Nephron (organoid): ENCODE measurements around the gene TRIM28.

ENCODE experiments used
- H3K27ac Mint-ChIP-seq, 3 experiments: 2 replicates each; pipeline ENCODE4 v1.8.0; 2020; ENCODE audit warnings: mixed read lengths in 3 of 3, mild to moderate bottlenecking in 2 of 3, moderate library complexity in 1 of 3
- H3K27me3 Mint-ChIP-seq: 2 replicates; pipeline ENCODE4 v1.8.0; 2021; ENCODE audit warnings: low read depth, mild to moderate bottlenecking, moderate library complexity, mixed read lengths
- H3K36me3 Mint-ChIP-seq: 2 replicates; pipeline ENCODE4 v1.8.0; 2020; ENCODE audit warnings: low read depth, mixed read lengths
- H3K4me1 Mint-ChIP-seq: 2 replicates; pipeline ENCODE4 v1.8.0; 2020; ENCODE audit warnings: mixed read lengths
- H3K4me3 Mint-ChIP-seq, 3 experiments: 2 replicates each; pipeline ENCODE4 v1.8.0; 2020; ENCODE audit warnings: mild to moderate bottlenecking in 3 of 3, mixed read lengths in 3 of 3, moderate library complexity in 2 of 3
- H3K9me3 Mint-ChIP-seq: 2 replicates; pipeline ENCODE4 v1.8.0; 2020; ENCODE audit warnings: mixed read lengths
- CTCF ChIP-seq, 3 experiments: fragments of 200-600 bp; sonication (generic); IDR thresholded peaks; one replicate each; pipeline ENCODE4 v1.5.0; 2021; ENCODE audit warnings: antibody characterized with exemption in 3 of 3; ENCODE audit not compliant: unreplicated experiment in 3 of 3

Gene TRIM28

GRCh38 chr19:58563034-58563573 lies 19.2 kb downstream of the TRIM28 start:
- Mint-ChIP-seq H3K36me3 (peaks cover 4% of the 10 kb centered on the region), H3K9me3 (no peaks in the 10 kb centered on the region), H3K4me3 (no peak overlapping the region), H3K4me1 (peaks cover 5% of the 10 kb centered on the region), H3K27ac (peak overlapping the region in 1 of 3 experiments; percentile 8), H3K27me3 (no peaks in the 10 kb centered on the region)
- TF ChIP-seq CTCF (IDR thresholded peaks at IDR 0.05; ENCODE audit: unreplicated experiment in 3 of 3): no peak

GRCh38 chr19:58563823-58564222 lies 20.0 kb downstream of the TRIM28 start:
- Mint-ChIP-seq H3K36me3 (peaks cover 4% of the 10 kb centered on the region), H3K4me3 (peak overlapping the region in 1 of 3 experiments; percentile 57), H3K27me3 (no peaks in the 10 kb centered on the region), H3K4me1 (peaks cover 5% of the 10 kb centered on the region), H3K27ac (peak overlapping the region in 2 of 3 experiments; percentile 8 to 37), H3K9me3 (no peaks in the 10 kb centered on the region)
- no peak for TF ChIP-seq CTCF (IDR thresholded peaks at IDR 0.05; ENCODE audit: unreplicated experiment in 3 of 3)

- no peak for TF ChIP-seq CTCF (IDR thresholded peaks at IDR 0.05; ENCODE audit: unreplicated experiment in 3 of 3)
- Mint-ChIP-seq H3K4me1 (peaks cover 2% of the 10 kb centered on the region), H3K9me3 (no peaks in the 10 kb centered on the region)
These were observed 23.1 kb downstream of the TRIM28 start for GRCh38 chr19:58566989-58567388.

GRCh38 chr19:58568453-58569130 lies 24.7 kb downstream of the TRIM28 start:
- Mint-ChIP-seq H3K4me3 (peak overlapping the region in 2 of 3 experiments; percentile 41 to 48), H3K36me3 (peaks cover 10% of the 10 kb centered on the region), H3K9me3 (no peaks in the 10 kb centered on the region), H3K27ac (peak overlapping the region in 1 of 3 experiments; percentile 48), H3K4me1 (peaks cover 11% of the 10 kb centered on the region), H3K27me3 (no peaks in the 10 kb centered on the region)
- TF ChIP-seq CTCF (IDR thresholded peaks at IDR 0.05; ENCODE audit: unreplicated experiment in 3 of 3): no peak

More at GRCh38 chr19:58566989-58567388, 23.1 kb downstream of the TRIM28 start:
- no peak overlapping the region for H3K4me3 Mint-ChIP-seq
- H3K27ac Mint-ChIP-seq: no peak overlapping the region
- H3K36me3 Mint-ChIP-seq: peaks cover 8% of the 10 kb centered on the region
- H3K27me3 Mint-ChIP-seq: no peaks in the 10 kb centered on the region

- no peak overlapping the region for H3K27ac Mint-ChIP-seq
- H3K9me3 Mint-ChIP-seq: no peaks in the 10 kb centered on the region
- no peak overlapping the region for H3K4me3 Mint-ChIP-seq
- H3K27me3 Mint-ChIP-seq: no peaks in the 10 kb centered on the region
- no peak for TF ChIP-seq CTCF (IDR thresholded peaks at IDR 0.05; ENCODE audit: unreplicated experiment in 3 of 3)
- peaks cover 17% of the 10 kb centered on the region for H3K4me1 Mint-ChIP-seq
- peaks cover 10% of the 10 kb centered on the region for H3K36me3 Mint-ChIP-seq
These were observed 25.5 kb downstream of the TRIM28 start for GRCh38 chr19:58569191-58569942.
